Activated naive CD8-positive, alpha-beta T cell treated with anti-CD3 and anti-CD28 coated beads, Interleukin-2, amount 50 U/mL, for 16 hours (primary cell): ENCODE results near the gene DYRK2.

Source experiments
- DNase-seq: peaks from one replicate; pipeline ENCODE4 v3.0.0-alpha.2; 2020; ENCODE audit warnings: low read depth, low spot score

Gene DYRK2

GRCh38 chr12:67646775-67647174 lies 1.8 kb upstream of the DYRK2 start:
- no peak for DNase-seq

- DNase-seq: no peak
Observed at GRCh38 chr12:67647181-67647798, 1.3 kb upstream of the DYRK2 start.

- no peak for DNase-seq
Observed at GRCh38 chr12:67647799-67648520, 585 bp upstream of the DYRK2 start.

GRCh38 chr12:67649261-67649569 lies 670 bp downstream of the DYRK2 start:
- DNase-seq: no peak

GRCh38 chr12:67649570-67650387 lies 1.2 kb downstream of the DYRK2 start:
- DNase-seq: no peak

- DNase-seq: no peak
Observed at GRCh38 chr12:67650388-67651131, 2.0 kb downstream of the DYRK2 start.

GRCh38 chr12:67651132-67651695 lies 2.7 kb downstream of the DYRK2 start:
- DNase-seq: no peak

GRCh38 chr12:67655829-67656228 lies 7.3 kb downstream of the DYRK2 start:
- no peak for DNase-seq

GRCh38 chr12:67656251-67656650 lies 7.7 kb downstream of the DYRK2 start:
- DNase-seq: no peak

- no peak for DNase-seq
Observed at GRCh38 chr12:67658486-67658885, 9.9 kb downstream of the DYRK2 start.

GRCh38 chr12:67659292-67659691 lies 10.7 kb downstream of the DYRK2 start:
- no peak for DNase-seq

GRCh38 chr12:67661311-67662021 lies 12.9 kb downstream of the DYRK2 start:
- no peak for DNase-seq

GRCh38 chr12:67662910-67663538 lies 14.5 kb downstream of the DYRK2 start:
- DNase-seq: no peak

- DNase-seq: no peak
Observed at GRCh38 chr12:67664171-67664570, 15.6 kb downstream of the DYRK2 start.

GRCh38 chr12:67665679-67666078 lies 17.1 kb downstream of the DYRK2 start:
- no peak for DNase-seq

- no peak for DNase-seq
Observed at GRCh38 chr12:67666605-67667004, 18.1 kb downstream of the DYRK2 start.

GRCh38 chr12:67667276-67668073 lies 18.9 kb downstream of the DYRK2 start:
- no peak for DNase-seq

GRCh38 chr12:67669217-67669933 lies 20.8 kb downstream of the DYRK2 start:
- no peak for DNase-seq
